ENCODE data around the gene GHSR.

GRCh38 chr3:172442606-172443005 lies 5.7 kb downstream of the GHSR start:
- TF ChIP-seq EZH2phosphoT487 (IDR thresholded peaks at IDR 0.05; ENCODE audit: borderline replicate concordance, low read depth, low read length) = no peak
- no peak for TF ChIP-seq CTCF (conservative IDR thresholded peaks at IDR 0.05; ENCODE audit: low read length)

All from OCI-LY7 (cell line).